Brain pericyte (primary cell): ENCODE data around the gene CDC37L1.

Experiments
- DNase-seq: peaks from one replicate; pipeline ENCODE4 v3.0.0-alpha.2; 2012; ENCODE audit warnings: low read depth, low spot score

CDC37L1 gene

GRCh38 chr9:4714266-4715016 is 35.1 kb downstream of the CDC37L1 start:
- DNase-seq, result no peak

GRCh38 chr9:4716163-4716562 is 36.8 kb downstream of the CDC37L1 start:
- no peak for DNase-seq

- DNase-seq, result no peak
Measured at GRCh38 chr9:4717815-4718214, 38.4 kb downstream of the CDC37L1 start.

DNA sequence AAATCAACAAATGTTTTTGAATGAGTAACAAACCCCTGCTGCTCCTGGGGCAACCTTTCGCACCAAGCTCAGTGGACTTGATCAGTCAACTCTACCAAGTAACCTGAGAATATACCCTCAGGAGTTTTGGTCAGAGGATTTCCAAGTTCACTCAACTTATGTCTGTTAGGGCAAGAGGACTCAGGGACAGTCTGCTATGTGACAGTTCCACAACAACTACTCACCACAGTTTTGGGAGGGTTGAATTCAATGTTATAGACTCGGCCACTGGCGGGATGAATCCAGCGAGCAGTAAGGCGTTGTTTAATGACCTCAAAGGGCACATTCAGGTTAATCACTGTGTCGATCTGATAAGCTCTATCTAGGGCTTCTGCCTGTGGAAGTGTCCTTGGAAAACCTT is 39.5 kb downstream of the CDC37L1 start:
- DNase-seq, result no peak

GRCh38 chr9:4721736-4722135 is 42.4 kb downstream of the CDC37L1 start:
- no peak for DNase-seq

GRCh38 chr9:4725706-4726442 is 46.5 kb downstream of the CDC37L1 start:
- DNase-seq, result no peak

- no peak for DNase-seq
Measured at GRCh38 chr9:4727593-4727992, 48.2 kb downstream of the CDC37L1 start.

DNA sequence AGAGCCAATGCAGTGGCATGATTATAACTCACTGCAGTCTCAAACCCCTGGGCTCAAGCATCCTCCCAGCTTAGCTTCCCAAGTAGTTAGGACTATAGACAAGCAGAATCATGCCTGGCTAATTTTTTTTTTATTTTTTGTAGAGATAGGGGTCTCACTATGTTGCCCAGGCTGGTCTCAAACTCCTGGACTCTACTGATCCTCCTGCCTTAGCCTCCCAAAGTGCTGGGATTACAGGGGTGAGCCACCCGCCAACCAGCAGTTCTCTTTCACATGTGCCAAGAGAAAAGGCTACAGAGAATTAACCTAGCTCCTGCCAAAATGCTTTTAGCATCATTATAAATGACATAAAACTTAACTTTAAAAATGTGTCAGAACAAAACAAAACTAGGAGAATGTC is 53.5 kb downstream of the CDC37L1 start:
- DNase-seq, result no peak

- DNase-seq, result no peak
Measured at GRCh38 chr9:4734150-4734549, 54.8 kb downstream of the CDC37L1 start.

- DNase-seq, result no peak
Measured at GRCh38 chr9:4738866-4739586, 59.7 kb downstream of the CDC37L1 start.

DNA sequence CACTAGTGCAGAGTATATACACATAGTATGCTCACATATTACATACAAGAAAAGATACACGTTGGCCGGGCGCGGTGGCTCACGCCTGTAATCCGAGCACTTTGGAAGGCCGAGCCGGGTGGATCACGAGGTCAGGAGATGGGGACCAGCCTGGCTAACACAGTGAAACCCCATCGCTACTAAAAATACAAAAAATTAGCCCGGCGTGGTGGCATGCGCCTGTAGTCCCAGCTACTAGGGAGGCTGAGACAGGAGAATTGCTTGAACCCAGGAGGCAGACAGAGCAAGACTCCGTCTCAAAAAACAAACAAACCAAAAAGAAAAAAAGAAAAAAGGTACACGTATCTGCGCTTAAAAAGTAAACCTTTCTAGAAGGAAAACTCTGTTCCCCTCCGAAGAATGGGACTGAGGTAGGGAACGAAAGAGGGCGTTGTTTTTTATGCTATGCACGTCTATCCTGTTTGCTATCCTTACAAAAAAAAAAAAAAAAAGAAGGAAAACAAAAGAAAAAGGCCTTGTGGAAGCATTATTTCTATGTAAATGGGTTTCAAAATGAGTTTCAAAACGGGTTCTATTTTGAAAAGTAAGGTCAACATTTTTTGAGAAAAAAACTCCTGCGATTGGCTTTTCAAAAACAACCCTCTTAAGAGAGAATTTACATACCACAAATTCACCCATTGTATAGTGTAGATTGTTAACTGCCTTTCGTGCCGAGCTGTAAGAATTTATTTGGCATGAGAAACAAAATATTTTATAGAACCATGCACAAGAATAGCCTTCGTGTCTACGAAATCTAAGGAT is 60.4 kb downstream of the CDC37L1 start:
- DNase-seq, result no peak

DNA sequence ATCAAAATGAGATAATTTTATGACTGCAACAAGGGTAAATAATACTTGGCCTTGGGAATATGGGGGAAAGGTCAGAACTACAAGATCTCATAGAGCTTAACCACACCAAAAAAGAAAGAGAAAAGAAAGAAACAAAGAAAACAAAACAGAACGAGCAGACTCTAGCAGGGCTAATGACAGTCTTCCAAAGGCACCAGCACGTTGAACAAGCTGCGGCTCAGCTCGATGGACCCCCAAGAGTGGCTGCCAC is 60.9 kb downstream of the CDC37L1 start:
- no peak for DNase-seq

DNA sequence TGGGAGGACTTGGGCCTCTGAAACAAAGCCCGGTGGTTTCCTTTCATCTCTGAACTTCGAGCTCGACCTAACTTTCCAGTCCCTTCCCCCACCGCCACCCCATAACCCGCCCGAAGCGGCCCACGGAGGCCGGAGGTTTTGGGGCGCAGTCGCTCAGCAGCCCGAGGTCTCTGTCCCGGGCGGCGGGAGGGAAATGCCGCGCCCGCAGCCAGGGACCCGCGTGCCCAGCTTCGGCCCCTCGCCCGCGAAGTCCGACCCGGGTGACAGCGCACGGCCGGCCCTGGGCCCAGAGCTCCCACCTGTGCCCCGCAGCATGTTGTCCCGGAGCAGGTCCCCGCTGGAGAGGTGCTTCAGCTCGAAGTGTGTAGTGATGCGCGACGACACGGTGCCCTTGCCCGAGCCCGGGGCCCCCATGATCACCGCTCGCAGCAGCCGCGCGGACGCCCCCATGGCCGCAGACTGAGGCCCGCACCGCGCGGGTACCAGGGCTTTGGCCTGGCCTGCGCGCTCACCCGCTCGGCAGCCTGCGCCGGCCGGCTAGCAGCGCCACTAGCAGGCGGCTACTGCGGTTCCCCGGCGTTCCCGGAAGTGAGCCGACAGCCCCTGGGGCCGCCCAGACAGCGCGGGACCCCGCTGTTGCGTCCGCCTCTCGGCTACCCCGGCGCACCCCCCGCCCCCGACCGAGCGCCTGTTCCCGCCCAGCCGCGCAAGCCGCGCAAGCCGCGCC is 61.4 kb downstream of the CDC37L1 start, which contains the start of gene AK3:
AK3 (minus strand) TSS at position 565 of the 727 bp plus-strand sequence; CDS start at position 450, 115 bp downstream.
- DNase-seq, result no peak

DNA sequence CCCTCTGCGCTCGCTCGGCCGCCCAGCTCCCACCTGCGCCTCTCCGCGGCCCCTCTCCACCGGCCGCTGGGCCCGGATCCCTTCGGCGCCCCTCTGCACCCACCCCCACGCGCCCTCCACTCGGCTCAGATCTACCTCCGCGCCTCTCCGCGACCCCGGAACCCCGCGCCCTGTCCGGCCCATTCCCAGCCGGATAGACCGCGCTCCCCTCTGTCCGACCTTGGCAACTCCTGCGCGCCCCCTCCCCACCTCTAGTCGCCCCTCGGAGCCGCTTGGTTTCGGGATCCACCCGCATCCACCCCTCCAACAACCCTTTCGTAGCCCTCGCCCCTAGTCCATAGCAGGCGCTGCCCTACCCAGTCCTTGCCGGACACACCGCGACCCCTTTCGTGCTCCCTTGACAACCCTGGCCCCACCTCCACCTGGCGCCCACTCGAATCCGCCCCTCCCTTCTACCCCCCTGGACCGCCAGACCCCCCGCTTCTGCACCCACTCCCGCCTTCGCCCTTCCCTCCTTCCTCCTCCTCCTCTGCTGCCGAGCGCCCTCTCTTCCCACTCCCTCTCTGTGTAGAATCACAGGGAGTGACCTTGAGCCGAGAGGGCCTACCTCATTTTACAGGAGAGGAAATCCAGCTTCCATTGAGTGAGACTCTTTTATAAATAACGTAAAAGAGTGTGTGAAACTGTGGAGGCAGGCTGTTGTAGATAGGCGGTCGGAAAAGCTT is 62.2 kb downstream of the CDC37L1 start:
- DNase-seq, result no peak

DNA sequence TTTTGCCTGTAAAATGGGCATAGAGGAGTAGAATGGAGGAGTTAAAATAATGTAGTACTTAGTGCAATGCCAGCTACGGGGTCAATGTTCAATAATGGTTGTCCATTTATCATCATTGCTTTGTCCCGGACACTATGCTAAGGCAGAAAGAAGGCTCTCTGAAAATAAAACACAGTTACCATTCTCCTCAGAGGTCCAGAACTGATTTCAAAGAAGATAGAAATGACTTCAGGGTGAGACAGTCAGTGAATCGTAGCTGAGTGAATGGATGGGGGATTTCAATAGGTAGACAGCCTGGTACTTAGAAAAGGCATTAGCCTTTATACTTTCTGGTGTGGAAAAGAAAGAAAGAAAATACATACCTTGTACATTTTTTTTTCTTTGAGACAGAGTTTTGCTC is 62.9 kb downstream of the CDC37L1 start:
- no peak for DNase-seq

DNA sequence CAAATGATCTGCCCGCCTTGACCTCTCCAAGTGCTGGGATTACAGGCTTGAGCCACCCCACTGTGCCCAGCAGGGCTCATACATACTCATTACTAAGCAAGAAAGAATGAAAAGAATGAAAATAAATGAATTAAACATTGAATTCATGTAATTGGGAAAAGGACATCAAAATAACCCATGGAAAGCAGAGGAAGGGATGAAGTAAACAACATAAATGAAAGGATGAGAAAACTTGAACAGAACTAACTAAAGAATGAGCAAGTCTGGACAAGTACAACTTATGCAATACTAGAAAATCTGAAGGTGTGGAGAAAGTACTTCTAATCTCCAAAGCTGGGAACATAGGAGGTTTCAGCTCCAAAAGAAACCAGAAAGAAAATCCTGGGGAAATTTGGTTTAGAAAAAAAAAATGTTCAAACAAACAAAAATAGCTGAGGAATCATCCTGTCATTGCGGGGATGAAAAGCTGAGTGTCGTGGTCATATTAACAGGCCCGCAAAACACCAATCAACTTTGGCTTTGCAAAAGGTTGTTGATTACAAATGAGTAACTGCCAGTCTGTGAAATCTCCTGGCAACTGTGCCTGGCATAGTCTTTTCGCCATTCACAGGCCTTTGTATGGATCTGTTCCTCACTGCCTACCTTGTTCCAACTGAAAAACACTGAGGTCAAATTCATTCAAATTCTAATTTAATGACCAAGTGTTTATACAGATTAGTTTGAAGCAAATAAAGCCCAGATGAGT is 63.9 kb downstream of the CDC37L1 start:
- no peak for DNase-seq

GRCh38 chr9:4746278-4747030 is 67.1 kb downstream of the CDC37L1 start:
- DNase-seq, result no peak

DNA sequence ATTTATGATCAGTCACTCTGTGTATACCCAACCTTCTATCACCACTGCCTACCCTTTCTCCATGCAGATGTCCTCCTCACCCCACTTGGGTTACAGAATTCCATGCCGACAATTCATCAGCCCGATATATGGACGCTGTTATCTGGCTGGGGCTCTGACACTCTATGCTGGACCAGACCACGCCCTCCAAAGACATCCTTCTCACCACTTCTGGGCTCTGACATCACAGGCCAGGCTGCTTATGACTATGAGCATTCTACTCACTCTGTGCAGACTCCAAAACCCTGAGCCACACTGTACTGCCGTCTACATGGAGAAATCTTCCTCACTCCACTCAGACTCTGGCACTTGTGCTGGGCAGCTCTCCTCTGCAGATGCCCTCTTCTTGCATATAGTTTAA is 69.2 kb downstream of the CDC37L1 start:
- DNase-seq, result no peak

- DNase-seq, result no peak
Measured at GRCh38 chr9:4750023-4750673, 70.8 kb downstream of the CDC37L1 start.
